T-helper 1 cell treated with Interleukin-12 subunit alpha and Interleukin-12 subunit beta and Interleukin-4 antibody, amounts not matched to agents 30 μg/mL and 1 μg/mL, for 36 hours (primary cell): ENCODE measurements around the gene PRDX2.

ENCODE experiments used
- H3K27ac Mint-ChIP-seq: one replicate; pipeline ENCODE4 v1.8.0; 2021; ENCODE audit warnings: mild to moderate bottlenecking, mixed read lengths
- H3K27me3 Mint-ChIP-seq: one replicate; pipeline ENCODE4 v1.8.0; 2021; ENCODE audit warnings: low read depth, mixed read lengths
- H3K36me3 Mint-ChIP-seq: one replicate; pipeline ENCODE4 v1.8.0; 2021; ENCODE audit warnings: low read depth, mixed read lengths
- H3K4me1 Mint-ChIP-seq: one replicate; pipeline ENCODE4 v1.8.0; 2021; ENCODE audit warnings: low read depth, mixed read lengths
- H3K4me3 Mint-ChIP-seq: one replicate; pipeline ENCODE4 v1.8.0; 2021; ENCODE audit warnings: mild to moderate bottlenecking, moderate library complexity, mixed read lengths
- H3K9me3 Mint-ChIP-seq: one replicate; pipeline ENCODE4 v1.8.0; 2021; ENCODE audit warnings: mixed read lengths

PRDX2 gene

DNA sequence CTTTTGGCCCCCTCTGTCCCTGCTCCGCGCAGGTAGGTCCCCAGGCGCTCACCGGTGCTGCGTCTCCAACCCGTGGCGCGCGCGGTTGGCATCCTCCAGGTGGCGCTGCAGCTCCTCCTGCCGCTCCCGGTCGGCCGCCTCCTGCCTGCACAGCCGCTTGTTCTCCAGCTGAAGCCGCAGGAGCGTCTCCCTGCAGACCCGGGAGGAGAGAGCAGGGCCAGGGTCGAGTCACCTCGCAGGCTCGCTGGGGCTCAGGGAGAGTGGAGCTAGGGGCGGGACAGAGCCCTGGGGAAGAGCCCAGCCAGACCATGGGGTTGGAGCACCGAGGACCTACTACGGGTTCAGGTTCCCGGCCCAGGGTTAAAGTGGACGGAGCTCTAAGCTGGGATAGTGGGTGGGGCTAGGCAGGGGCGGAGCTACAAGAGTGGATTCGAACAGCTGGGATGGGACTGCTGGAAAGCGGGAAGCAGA lies 35.5 kb downstream of the PRDX2 start:
- H3K4me1 Mint-ChIP-seq: peaks cover 3% of the 10 kb centered on the region
- no peaks in the 10 kb centered on the region for H3K36me3 Mint-ChIP-seq
- H3K27ac Mint-ChIP-seq: no peak overlapping the region
- H3K27me3 Mint-ChIP-seq: no peaks in the 10 kb centered on the region
- peak overlapping the region; percentile 5 for H3K4me3 Mint-ChIP-seq
- H3K9me3 Mint-ChIP-seq: no peaks in the 10 kb centered on the region

DNA sequence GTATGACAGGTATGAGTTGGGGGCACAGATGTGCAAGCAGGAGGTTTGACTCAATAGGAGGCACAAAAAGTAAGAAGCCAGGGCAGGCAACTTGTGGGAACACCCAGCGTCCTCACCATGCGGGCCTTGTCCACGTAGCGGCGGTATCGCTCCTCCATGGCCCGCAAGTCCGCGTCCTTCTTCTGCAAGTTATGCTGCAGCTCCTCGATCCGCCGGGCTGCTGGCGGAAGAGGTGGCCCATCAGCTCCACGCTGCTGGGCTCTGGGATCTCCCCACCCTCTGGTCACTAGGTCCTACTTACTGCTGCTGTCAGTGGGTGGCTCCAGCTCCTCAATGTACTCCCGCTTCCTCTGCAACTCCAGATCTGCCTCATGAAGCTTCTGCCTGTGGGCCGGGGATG lies 36.9 kb downstream of the PRDX2 start:
- Mint-ChIP-seq H3K4me3 (no peak overlapping the region), H3K9me3 (no peaks in the 10 kb centered on the region), H3K27me3 (no peaks in the 10 kb centered on the region), H3K36me3 (no peaks in the 10 kb centered on the region), H3K27ac (no peak overlapping the region), H3K4me1 (peaks cover 7% of the 10 kb centered on the region)

DNA sequence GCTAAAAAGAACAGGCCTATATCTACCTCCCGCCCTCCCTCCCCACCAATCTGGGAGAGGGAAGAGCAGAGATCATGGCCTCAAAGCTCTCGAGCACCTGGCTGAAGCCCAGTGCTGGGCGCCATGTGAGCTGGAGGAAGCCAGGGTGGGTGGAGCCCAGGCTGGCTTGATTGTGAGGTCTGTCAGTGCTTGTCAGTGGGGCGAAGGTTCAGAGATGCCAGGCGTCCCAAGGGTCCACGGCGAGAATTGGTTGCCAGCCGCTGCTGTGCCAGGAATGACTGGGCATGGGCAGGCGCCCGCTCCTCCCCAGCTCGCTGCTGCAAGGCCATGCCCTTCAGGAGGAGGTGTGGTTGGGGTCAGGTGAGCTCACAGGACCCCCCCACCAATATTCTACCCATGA lies 38.5 kb downstream of the PRDX2 start:
- Mint-ChIP-seq H3K27me3 (peaks cover 5% of the 10 kb centered on the region), H3K27ac (no peak overlapping the region), H3K4me3 (no peak overlapping the region), H3K36me3 (no peaks in the 10 kb centered on the region), H3K4me1 (peaks cover 11% of the 10 kb centered on the region), H3K9me3 (no peaks in the 10 kb centered on the region)

DNA sequence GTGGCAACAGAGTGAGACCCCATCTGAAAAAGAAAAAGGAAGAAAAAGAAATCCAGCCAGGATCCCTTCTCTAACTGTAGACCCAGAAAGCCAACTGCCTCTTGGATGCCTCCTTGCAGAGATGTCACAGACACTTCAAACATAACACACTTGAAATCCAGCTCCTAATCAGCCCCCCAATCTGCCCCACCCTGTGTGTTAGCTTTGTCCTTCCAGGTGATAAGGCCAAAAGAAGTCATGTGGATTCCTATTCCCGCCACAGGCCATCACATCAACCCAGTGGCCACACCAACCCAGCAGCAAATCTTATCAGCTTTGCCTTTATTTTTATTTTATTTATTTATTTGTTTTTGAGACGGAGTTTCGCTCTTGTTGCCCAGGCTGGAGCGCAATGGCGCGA lies 41.9 kb downstream of the PRDX2 start:
- Mint-ChIP-seq H3K27me3 (peaks cover 5% of the 10 kb centered on the region), H3K27ac (no peak overlapping the region), H3K36me3 (no peaks in the 10 kb centered on the region), H3K4me3 (no peak overlapping the region), H3K4me1 (peaks cover 9% of the 10 kb centered on the region), H3K9me3 (no peaks in the 10 kb centered on the region)

DNA sequence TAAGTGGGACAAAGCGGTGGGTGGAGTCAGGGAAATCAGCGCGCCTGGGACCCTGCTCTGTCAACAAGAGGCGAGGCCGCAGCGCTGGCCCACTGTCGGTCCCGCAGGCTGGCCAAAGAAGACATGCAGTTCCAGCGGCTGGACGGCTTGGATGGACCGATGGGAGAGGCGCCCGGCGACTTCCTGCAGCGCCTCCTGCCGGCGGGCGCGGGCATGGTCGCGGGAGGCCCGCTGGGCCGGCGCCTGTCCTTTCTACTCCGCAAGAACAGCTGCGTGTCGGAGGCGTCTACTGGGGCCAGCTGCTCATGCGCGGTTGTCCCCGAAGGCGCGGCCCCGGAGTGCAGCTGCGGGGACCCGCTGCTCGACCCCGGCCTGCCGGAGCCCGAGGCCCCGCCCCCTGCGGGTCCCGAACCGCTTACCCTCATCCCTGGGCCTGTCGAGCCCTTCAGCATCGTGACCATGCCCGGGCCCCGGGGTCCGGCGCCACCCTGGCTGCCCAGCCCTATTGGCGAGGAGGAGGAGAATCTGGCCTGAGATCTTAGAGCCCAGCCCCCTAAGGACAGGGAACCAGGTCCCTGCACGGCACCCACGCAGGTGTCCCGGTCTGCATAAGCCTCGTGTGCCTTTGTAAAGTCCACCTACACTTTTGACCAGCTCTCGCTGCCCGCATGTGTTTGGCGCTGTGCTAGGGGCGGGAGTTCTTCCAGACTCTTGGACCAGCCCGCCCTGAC lies 43.9 kb downstream of the PRDX2 start:
- Mint-ChIP-seq H3K9me3 (no peaks in the 10 kb centered on the region), H3K27ac (no peak overlapping the region), H3K4me3 (peak overlapping the region; percentile 46), H3K4me1 (peaks cover 9% of the 10 kb centered on the region), H3K27me3 (peaks cover 5% of the 10 kb centered on the region), H3K36me3 (no peaks in the 10 kb centered on the region)

DNA sequence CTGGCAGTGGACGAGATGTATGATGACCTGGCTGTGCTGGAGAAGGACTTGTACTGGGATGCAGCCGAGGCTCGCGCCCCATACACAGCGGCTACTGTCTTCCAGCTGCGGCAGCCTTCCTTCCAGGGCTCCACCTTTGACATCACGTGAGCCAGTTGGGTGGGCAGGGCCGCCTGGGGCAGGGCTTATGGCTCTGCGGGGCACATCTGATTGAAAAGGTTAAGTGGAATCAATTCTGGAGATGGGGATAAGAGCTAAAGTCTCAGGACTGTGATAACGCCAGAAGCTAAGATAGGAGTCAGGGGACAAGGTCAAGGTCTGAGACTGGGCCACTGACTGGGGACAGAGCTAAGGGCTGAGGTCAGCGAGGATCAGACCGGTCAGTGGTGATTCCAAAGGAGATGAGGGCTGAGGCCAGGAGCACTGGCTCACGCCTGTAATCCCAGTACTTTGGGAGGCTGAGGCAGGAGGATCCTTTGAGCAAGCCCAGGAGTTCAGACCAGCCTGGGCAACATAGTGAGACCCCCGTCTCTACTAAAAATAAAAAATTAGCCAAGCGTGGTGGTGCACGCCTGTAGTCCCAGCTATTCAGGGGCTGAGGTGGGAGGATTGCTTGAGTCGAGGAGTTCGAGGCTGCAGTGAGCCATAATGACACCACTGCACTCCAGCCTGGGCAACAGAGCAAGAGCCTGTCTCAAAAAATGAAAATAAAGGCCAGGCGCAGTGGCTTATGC lies 45.3 kb downstream of the PRDX2 start:
- Mint-ChIP-seq H3K9me3 (no peaks in the 10 kb centered on the region), H3K4me1 (peaks cover 9% of the 10 kb centered on the region), H3K4me3 (no peak overlapping the region), H3K36me3 (no peaks in the 10 kb centered on the region), H3K27me3 (peaks cover 10% of the 10 kb centered on the region), H3K27ac (no peak overlapping the region)

DNA sequence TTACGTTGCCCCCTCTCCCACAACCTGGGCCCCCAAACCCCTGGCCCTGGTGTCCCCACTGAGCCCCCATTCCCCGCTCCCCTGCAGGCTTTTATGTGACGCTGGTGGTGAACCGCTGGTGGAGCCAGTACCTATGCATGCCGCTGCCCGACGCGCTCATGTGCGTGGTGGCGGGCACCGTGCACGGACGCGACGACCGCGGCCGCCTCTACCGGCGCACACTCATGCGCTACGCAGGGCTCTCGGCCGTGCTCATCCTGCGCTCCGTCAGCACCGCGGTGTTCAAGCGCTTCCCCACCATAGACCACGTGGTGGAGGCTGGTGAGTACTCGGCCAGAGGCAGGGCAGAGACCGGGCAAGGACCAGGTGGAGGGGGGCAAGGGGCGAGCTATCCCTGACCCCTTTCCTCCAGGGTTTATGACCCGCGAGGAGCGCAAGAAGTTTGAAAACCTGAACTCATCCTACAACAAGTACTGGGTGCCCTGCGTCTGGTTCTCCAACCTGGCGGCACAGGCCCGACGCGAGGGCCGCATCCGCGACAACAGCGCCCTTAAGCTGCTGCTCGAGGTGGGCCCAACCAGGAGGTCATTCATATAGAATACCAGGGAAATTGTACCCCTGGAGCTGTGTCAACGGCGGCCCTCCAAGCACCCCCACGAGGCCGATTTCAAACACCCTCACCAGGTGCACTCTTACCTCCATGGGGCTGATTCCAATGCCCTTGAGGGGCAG lies 47.0 kb downstream of the PRDX2 start:
- Mint-ChIP-seq H3K27ac (no peak overlapping the region), H3K9me3 (no peaks in the 10 kb centered on the region), H3K36me3 (no peaks in the 10 kb centered on the region), H3K27me3 (peaks cover 21% of the 10 kb centered on the region), H3K4me1 (peaks cover 5% of the 10 kb centered on the region), H3K4me3 (no peak overlapping the region)

DNA sequence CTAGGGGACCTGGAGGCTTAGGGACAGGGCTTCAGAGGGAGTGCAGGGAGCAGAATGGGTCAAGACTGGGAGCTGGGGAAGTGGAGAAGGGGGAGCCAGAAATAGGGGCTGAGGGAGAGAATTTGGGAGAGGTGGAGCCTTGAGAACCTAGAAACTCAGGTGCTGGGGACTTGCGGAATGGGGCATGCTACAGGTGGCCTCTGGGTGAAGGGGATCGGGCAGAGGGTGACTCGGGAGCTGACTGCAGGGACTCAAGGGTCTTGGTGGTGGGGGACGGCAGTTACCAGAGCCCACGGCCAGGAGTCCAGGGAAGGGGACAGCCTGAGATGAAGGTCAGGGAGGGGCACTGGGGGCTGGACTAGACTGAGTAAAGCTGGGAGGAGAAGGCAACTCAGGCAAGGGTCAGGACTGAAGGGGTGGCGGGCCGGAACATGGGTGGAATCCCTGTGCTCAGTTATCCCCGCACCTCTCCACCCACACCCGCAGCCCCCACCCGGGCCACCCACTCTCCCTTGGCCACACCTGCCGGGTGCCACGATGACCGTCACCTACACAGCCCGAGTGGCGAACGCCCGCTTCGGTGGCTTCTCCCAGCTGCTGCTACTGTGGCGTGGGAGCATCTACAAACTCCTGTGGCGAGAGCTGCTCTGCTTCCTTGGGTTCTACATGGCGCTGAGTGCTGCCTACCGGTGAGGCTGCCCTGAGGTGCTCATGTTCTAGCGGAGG lies 49.4 kb downstream of the PRDX2 start:
- peaks cover 13% of the 10 kb centered on the region for H3K36me3 Mint-ChIP-seq
- no peak overlapping the region for H3K4me3 Mint-ChIP-seq
- peaks cover 11% of the 10 kb centered on the region for H3K9me3 Mint-ChIP-seq
- H3K27ac Mint-ChIP-seq: no peak overlapping the region
- H3K4me1 Mint-ChIP-seq: no peaks in the 10 kb centered on the region
- H3K27me3 Mint-ChIP-seq: peaks cover 17% of the 10 kb centered on the region

DNA sequence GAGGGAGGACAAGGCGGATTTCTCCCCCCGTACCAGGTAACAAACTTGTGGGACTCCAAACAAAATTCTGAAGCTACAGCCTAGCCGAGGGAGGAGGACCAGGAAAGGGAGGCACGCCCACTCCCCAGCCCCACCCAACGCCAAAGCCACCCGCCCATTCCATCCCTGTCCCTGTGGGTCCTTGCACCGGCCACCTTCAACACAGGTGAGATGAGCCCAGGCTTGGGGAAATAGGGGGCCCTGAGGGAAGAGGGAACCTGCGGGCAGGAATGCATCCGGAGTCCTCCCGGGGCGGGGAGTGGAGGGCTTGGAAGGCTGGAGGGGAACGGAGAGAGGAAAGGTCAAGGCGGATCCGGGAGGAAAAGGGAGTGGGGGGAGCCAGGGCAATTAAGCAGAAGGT lies 50.0 kb downstream of the PRDX2 start, which contains the start of gene BEST2:
TSS of gene BEST2 (plus strand) at position 157 of the 400 bp plus-strand sequence. CDS start 802 bp downstream, outside the sequence.
- H3K27me3 Mint-ChIP-seq: peaks cover 17% of the 10 kb centered on the region

DNA sequence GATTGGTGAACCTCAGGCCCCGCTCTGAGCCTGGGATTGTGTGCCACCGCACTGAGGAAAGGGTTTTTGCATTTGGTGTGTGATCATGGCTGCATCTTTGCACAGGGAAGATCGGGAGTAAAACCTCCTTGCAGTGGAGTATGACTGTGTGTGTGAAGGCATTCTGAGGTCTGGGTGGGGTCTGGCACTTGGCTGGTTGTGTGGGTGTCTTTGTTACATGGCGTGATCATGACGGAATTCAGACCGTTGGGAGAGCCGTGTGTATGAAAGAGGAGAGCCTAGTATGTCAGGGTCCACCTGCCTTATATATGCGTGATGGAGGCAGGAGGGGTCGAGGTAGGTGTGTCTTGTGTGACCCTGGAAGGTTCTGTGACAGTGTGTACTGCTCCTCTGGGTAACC lies 50.7 kb downstream of the PRDX2 start:
- Mint-ChIP-seq H3K4me3 (no peak overlapping the region), H3K4me1 (no peaks in the 10 kb centered on the region), H3K9me3 (peaks cover 11% of the 10 kb centered on the region), H3K27me3 (peaks cover 17% of the 10 kb centered on the region), H3K27ac (no peak overlapping the region), H3K36me3 (peaks cover 22% of the 10 kb centered on the region)

More for the DNA sequence above, 50.0 kb downstream of the PRDX2 start, which contains the start of gene BEST2:
- H3K9me3 Mint-ChIP-seq: peaks cover 11% of the 10 kb centered on the region
- no peak within 1 kb of the TSS for H3K27ac Mint-ChIP-seq
- H3K4me1 Mint-ChIP-seq: no peaks in the 10 kb centered on the region
- no peak within 1 kb of the TSS for H3K4me3 Mint-ChIP-seq
- peaks cover 19% of the 10 kb centered on the region for H3K36me3 Mint-ChIP-seq

DNA sequence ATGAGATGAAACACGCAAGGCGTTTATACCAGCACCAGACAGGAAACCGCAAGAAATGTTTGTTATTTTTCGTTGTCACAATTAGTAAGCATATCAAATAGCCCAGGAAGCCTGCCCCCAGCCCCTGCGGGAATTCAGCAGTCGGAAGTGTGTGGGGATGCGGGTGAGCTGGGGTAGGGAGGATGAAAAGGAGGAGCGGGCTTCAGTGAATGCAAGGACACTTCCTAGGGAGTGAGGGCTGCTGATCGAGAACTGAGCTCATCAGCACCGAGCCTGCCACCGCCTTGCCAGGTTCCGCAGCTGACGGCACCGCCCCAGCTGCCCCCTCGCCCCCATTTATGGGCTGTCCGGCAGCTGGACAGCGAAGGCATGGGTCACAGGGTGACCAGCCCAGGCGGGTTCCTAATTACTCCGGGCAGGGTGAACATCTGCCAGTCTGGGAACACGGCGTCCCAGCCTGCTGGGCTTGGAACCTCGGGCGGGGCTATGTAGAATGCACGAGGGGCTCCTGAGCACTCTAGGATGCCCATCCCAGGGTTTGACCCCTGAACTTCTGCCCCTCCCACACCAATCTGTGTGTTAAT lies 51.6 kb downstream of the PRDX2 start:
- Mint-ChIP-seq H3K36me3 (peaks cover 24% of the 10 kb centered on the region), H3K27ac (no peak overlapping the region), H3K9me3 (peaks cover 11% of the 10 kb centered on the region), H3K27me3 (peaks cover 17% of the 10 kb centered on the region), H3K4me1 (no peaks in the 10 kb centered on the region), H3K4me3 (no peak overlapping the region)

DNA sequence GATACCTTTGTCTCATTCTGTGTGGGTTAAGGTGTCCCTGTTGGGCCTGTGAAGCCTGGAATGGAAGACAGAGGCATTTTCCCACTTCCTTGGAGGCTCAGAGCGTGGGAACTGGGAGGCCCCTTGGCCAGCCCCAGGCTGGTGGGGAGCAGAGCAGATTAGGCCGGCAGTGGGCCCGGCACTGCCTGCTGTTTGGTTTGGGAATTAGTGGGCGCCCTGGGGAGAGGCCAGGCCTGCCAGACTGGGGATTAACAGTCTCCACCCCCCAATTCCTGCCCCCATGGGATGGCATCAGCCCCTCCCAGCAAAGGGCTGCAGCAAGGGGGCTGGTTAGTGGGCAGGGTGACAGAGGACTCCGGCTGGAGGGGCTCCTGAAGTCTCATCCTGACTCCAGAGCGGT lies 53.1 kb downstream of the PRDX2 start:
- no peak overlapping the region for H3K27ac Mint-ChIP-seq
- peaks cover 11% of the 10 kb centered on the region for H3K9me3 Mint-ChIP-seq
- H3K36me3 Mint-ChIP-seq: peaks cover 30% of the 10 kb centered on the region
- no peak overlapping the region for H3K4me3 Mint-ChIP-seq
- H3K4me1 Mint-ChIP-seq: no peaks in the 10 kb centered on the region
- H3K27me3 Mint-ChIP-seq: peaks cover 17% of the 10 kb centered on the region
